Activated B cell treated with CpG ODN at 0.5 μM for 24 hours (primary cell): Measurements from ENCODE around the gene IFI27L2. TPM values are rescaled to one million over a fixed set of nuclear protein-coding genes. Genes with fewer than 3 reads are reported as not detected.

ENCODE experiments used
- ATAC-seq: fragments of 200-7000 bp; cut with Tn5 transposase; one replicate; pipeline ENCODE4 v1.10.0; 2021; ENCODE audit warnings: low read depth, mild to moderate bottlenecking, moderate library complexity
- CTCF ChIA-PET: fragments of 350-600 bp; sonication (Branson Sonifier 250); formaldehyde crosslinking; loops from one replicate; lab custom pipeline; 2021; ENCODE audit warnings: antibody characterized with exemption; lab: Charles Lee
- POLR2A ChIA-PET: fragments of 350-600 bp; sonication (Branson Sonifier 250); formaldehyde crosslinking; loops from one replicate; lab custom pipeline; 2021; ENCODE audit warnings: antibody characterized with exemption; lab: Charles Lee
- DNase-seq: peaks from one replicate; pipeline ENCODE4 v3.0.0; 2022
- H3K27ac Mint-ChIP-seq: one replicate; pipeline ENCODE4 v1.8.0; 2020; ENCODE audit warnings: mixed read lengths
- H3K27me3 Mint-ChIP-seq: one replicate; pipeline ENCODE4 v1.8.0; 2021; ENCODE audit warnings: mixed read lengths
- H3K36me3 Mint-ChIP-seq: one replicate; pipeline ENCODE4 v1.8.0; 2021; ENCODE audit warnings: low read depth, mixed read lengths
- H3K4me1 Mint-ChIP-seq: one replicate; pipeline ENCODE4 v1.8.0; 2021; ENCODE audit warnings: mixed read lengths
- H3K4me3 Mint-ChIP-seq: one replicate; pipeline ENCODE4 v1.8.0; 2020; ENCODE audit warnings: mild to moderate bottlenecking, mixed read lengths
- H3K9me3 Mint-ChIP-seq: one replicate; pipeline ENCODE4 v1.8.0; 2020; ENCODE audit warnings: mixed read lengths
- CTCF ChIP-seq: fragments of 200-600 bp; IDR thresholded peaks from one replicate; pipeline ENCODE4 v1.8.0; 2022; ENCODE audit warnings: antibody characterized with exemption, mild to moderate bottlenecking
- intact Hi-C: fragments of 100-400 bp; cut with micrococcal nuclease; formaldehyde crosslinking; loops from one replicate; pipeline ENCODE4 v1.15.1; 2024
- total RNA-seq: library from RNA; stranded (reverse); gene quantifications from 2 replicates; pipeline ENCODE4 v1.2.3, GENCODE V29; 2022

IFI27L2 gene
- total RNA-seq, 1 donor from 2014 or later: 37.3 TPM

- H3K36me3 Mint-ChIP-seq: no peaks in the 10 kb centered on the region
- peaks cover 18% of the 10 kb centered on the region for H3K27me3 Mint-ChIP-seq
- no peaks in the 10 kb centered on the region for H3K4me1 Mint-ChIP-seq
- CTCF ChIA-PET: no interaction called here
- POLR2A ChIA-PET: no interaction called here
- no peak for ATAC-seq
- no peak overlapping the region for H3K4me3 Mint-ChIP-seq
- no peak for DNase-seq
- TF ChIP-seq CTCF: no peak
- intact Hi-C loops: no loop called here
- H3K9me3 Mint-ChIP-seq: no peaks in the 10 kb centered on the region
- no peak overlapping the region for H3K27ac Mint-ChIP-seq
Measured at GRCh38 chr14:94144765-94145164, 15.4 kb upstream of the IFI27L2 start.

GRCh38 chr14:94143711-94144110 lies 14.3 kb upstream of the IFI27L2 start:
- no peaks in the 10 kb centered on the region for H3K9me3 Mint-ChIP-seq
- no peaks in the 10 kb centered on the region for H3K4me1 Mint-ChIP-seq
- CTCF ChIA-PET: interaction anchor here (1.4 kb wide), 1 partner anchor 173 kb away, joined by 3 read pairs; no protein-coding TSS in a partner anchor
- DNase-seq: no peak
- intact Hi-C loops: no loop called here
- no peaks in the 10 kb centered on the region for H3K36me3 Mint-ChIP-seq
- TF ChIP-seq CTCF: no peak
- POLR2A ChIA-PET: no interaction called here
- no peak overlapping the region for H3K4me3 Mint-ChIP-seq
- no peak for ATAC-seq
- peaks cover 12% of the 10 kb centered on the region for H3K27me3 Mint-ChIP-seq
- H3K27ac Mint-ChIP-seq: no peak overlapping the region

GRCh38 chr14:94143239-94143638 lies 13.8 kb upstream of the IFI27L2 start:
- intact Hi-C loops: no loop called here
- no peak for TF ChIP-seq CTCF
- Mint-ChIP-seq H3K36me3 (no peaks in the 10 kb centered on the region), H3K9me3 (no peaks in the 10 kb centered on the region), H3K27ac (no peak overlapping the region), H3K27me3 (peaks cover 10% of the 10 kb centered on the region), H3K4me1 (no peaks in the 10 kb centered on the region), H3K4me3 (no peak overlapping the region)
- no peak for ATAC-seq
- ChIA-PET CTCF (interaction anchor here (1.2 to 4.0 kb wide), 3 partner anchors 37 to 173 kb away, joined by 3 to 16 read pairs (median 4); no protein-coding TSS in a partner anchor), POLR2A (no interaction called here)
- no peak for DNase-seq

- no peaks in the 10 kb centered on the region for H3K36me3 Mint-ChIP-seq
- no peak overlapping the region for H3K27ac Mint-ChIP-seq
- H3K4me1 Mint-ChIP-seq: no peaks in the 10 kb centered on the region
- no peaks in the 10 kb centered on the region for H3K9me3 Mint-ChIP-seq
- ChIA-PET POLR2A (interaction anchor here (0.7 kb wide), 1 partner anchor 9 kb away, joined by 4 read pairs; no protein-coding TSS in a partner anchor), CTCF (interaction anchor here (1.2 to 4.0 kb wide), 3 partner anchors 37 to 172 kb away, joined by 3 to 16 read pairs (median 4); no protein-coding TSS in a partner anchor)
- no peak for TF ChIP-seq CTCF
- intact Hi-C loops: no loop called here
- DNase-seq: no peak
- no peak for ATAC-seq
- no peak overlapping the region for H3K4me3 Mint-ChIP-seq
- H3K27me3 Mint-ChIP-seq: peaks cover 8% of the 10 kb centered on the region
Measured at GRCh38 chr14:94142836-94143235, 13.4 kb upstream of the IFI27L2 start.

- DNase-seq (no peak), ATAC-seq (no peak)
- Mint-ChIP-seq H3K27me3 (peaks cover 8% of the 10 kb centered on the region), H3K36me3 (no peaks in the 10 kb centered on the region), H3K9me3 (no peaks in the 10 kb centered on the region), H3K27ac (no peak overlapping the region), H3K4me1 (no peaks in the 10 kb centered on the region), H3K4me3 (no peak overlapping the region)
- POLR2A ChIA-PET: interaction anchor here (0.7 kb wide), 1 partner anchor 9 kb away, joined by 4 read pairs; no protein-coding TSS in a partner anchor
- CTCF ChIA-PET: interaction anchor here (1.0 to 4.0 kb wide), 5 partner anchors 38 to 203 kb away, joined by 3 to 16 read pairs (median 4); no protein-coding TSS in a partner anchor
- TF ChIP-seq CTCF: no peak
- intact Hi-C loops: no loop called here
Measured at GRCh38 chr14:94142247-94142646, 12.8 kb upstream of the IFI27L2 start.
